Tibial artery (tissue), 4 donors: Measurements from ENCODE around the gene SPX.

Experiments
- DNase-seq, 2 donors: peaks; one replicate each; pipeline ENCODE4 v3.0.0-alpha.2; 2019
- H3K27ac ChIP-seq, 2 donors: fragments of 200-600 bp; sonication (generic) in 1 of 2; 1 replicate in 1 of 2; 2 replicates in 1 of 2; pipeline ENCODE4 v1.5.1; 2018 to 2019; ENCODE audit warnings: mild to moderate bottlenecking in 1 of 2
- H3K27me3 ChIP-seq, 2 donors: fragments of 200-600 bp; sonication (generic) in 1 of 2; one replicate each; pipeline versions ENCODE4 v1.5.1 to v1.6.0; 2016 to 2019
- H3K36me3 ChIP-seq, 3 donors: fragments of 200-600 bp; sonication (generic) in 2 of 3; one replicate each; pipeline ENCODE4 v1.5.1; 2016 to 2019; ENCODE audit warnings: mild to moderate bottlenecking in 2 of 3
- H3K4me1 ChIP-seq, 4 donors: fragments of 200-600 bp; sonication (generic) in 2 of 4; 1 replicate in 3 of 4; 2 replicates in 1 of 4; pipeline ENCODE4 v1.5.1; 2016 to 2019
- H3K4me3 ChIP-seq, 2 donors: fragments of 200-600 bp; sonication (generic) in 1 of 2; 1 replicate in 1 of 2; 2 replicates in 1 of 2; pipeline ENCODE4 v1.5.1; 2018 to 2019; ENCODE audit warnings: mild to moderate bottlenecking in 2 of 2
- H3K9me3 ChIP-seq, 3 donors: fragments of 200-600 bp; sonication (generic) in 1 of 3; one replicate each; pipeline ENCODE4 v1.5.1; 2016 to 2019
- intact Hi-C: fragments of 100-400 bp; cut with DNase I; formaldehyde crosslinking; loops from one replicate; pipeline ENCODE4 v1.15.0; 2023; ENCODE audit warnings: low total_unique reads
- TF ChIP-seq, protein P1 (sequence below), 2 experiments: fragments of 200-600 bp in 1 of 2; fragments of 450-650 bp in 1 of 2; IDR thresholded peaks; one replicate each; pipeline ENCODE4 v1.5.1; 2017 to 2019; ENCODE audit warnings: antibody characterized with exemption in 2 of 2, mild to moderate bottlenecking in 1 of 2, moderate library complexity in 1 of 2

SPX gene

DNA sequence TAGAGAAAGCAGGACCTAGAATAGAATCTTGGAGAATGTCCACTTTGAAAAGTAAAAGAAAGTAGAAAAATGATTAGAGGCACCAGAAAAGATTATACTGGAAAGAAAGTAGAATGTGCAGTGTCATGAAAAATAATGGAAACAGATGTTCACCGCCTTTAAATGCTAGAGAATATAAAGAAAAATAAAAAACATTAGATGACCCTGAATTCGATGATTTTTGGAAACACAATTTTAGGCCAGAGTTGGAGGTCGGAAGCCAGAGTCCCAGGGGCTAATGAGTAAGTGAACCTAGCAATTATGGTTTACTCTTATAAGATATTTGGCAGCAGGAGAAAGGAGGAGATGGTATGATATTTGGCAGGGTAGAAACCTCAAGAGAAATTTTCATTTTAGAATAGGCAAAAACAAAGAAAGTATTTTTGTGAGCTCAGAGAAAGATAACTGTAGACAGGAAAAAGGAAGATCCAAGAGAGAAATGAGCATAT, 40.9 kb downstream of the SPX start:
- H3K4me1 ChIP-seq: no peaks in the 10 kb centered on the region
- no peak overlapping the region for H3K4me3 ChIP-seq
- no peak overlapping the region for H3K27ac ChIP-seq
- no peaks in the 10 kb centered on the region for H3K36me3 ChIP-seq
- H3K27me3 ChIP-seq: no peaks in the 10 kb centered on the region
- H3K9me3 ChIP-seq: no peaks in the 10 kb centered on the region
- DNase-seq: no peak
- TF ChIP-seq, protein P1, sequence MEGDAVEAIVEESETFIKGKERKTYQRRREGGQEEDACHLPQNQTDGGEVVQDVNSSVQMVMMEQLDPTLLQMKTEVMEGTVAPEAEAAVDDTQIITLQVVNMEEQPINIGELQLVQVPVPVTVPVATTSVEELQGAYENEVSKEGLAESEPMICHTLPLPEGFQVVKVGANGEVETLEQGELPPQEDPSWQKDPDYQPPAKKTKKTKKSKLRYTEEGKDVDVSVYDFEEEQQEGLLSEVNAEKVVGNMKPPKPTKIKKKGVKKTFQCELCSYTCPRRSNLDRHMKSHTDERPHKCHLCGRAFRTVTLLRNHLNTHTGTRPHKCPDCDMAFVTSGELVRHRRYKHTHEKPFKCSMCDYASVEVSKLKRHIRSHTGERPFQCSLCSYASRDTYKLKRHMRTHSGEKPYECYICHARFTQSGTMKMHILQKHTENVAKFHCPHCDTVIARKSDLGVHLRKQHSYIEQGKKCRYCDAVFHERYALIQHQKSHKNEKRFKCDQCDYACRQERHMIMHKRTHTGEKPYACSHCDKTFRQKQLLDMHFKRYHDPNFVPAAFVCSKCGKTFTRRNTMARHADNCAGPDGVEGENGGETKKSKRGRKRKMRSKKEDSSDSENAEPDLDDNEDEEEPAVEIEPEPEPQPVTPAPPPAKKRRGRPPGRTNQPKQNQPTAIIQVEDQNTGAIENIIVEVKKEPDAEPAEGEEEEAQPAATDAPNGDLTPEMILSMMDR (IDR thresholded peaks at IDR 0.05): no peak
- intact Hi-C loops: no loop called here

DNA sequence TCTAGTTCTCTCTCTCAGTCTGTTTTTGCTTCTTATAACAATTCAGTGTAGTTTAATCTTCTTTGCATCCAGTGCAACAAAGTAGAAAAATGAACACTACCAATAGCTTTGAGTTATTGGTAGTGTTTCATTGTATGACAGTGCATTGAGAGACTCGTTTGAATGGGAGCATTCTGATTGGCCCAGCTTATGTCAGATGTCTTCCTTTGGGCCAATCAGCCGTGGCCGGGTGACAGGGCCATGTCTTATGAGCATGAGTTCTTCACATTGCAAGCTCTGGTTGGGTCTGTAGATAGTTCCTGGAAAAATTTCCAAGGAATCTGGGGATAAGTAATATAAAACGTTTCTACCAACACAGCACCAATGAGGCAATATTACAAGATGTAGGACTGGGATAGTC, 42.0 kb downstream of the SPX start:
- Histone ChIP-seq H3K27me3 (no peaks in the 10 kb centered on the region), H3K36me3 (no peaks in the 10 kb centered on the region), H3K9me3 (no peaks in the 10 kb centered on the region), H3K27ac (no peak overlapping the region), H3K4me3 (no peak overlapping the region), H3K4me1 (no peaks in the 10 kb centered on the region)
- intact Hi-C loops: no loop called here
- no peak for DNase-seq
- TF ChIP-seq, protein P1 (IDR thresholded peaks at IDR 0.05): no peak

DNA sequence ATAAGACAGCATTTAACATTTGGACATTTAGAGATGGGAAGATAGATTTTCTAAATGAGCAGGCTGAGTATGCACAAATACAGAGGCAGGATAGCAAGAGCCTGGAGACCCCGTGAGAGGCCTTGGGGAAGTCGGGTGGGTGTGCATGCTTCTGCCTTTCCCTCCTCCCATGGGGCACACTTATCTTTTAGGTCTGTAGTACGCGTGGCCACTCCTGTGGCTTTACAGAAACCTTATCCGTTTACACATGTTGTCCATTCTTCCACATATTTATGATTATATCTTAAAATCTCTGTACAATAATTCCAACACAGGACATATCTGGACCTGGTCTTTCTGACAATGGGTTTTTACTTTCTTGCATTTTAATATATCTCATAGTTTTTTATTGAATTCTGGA, 45.0 kb downstream of the SPX start:
- intact Hi-C loops: no loop called here
- H3K9me3 ChIP-seq: no peaks in the 10 kb centered on the region

DNA sequence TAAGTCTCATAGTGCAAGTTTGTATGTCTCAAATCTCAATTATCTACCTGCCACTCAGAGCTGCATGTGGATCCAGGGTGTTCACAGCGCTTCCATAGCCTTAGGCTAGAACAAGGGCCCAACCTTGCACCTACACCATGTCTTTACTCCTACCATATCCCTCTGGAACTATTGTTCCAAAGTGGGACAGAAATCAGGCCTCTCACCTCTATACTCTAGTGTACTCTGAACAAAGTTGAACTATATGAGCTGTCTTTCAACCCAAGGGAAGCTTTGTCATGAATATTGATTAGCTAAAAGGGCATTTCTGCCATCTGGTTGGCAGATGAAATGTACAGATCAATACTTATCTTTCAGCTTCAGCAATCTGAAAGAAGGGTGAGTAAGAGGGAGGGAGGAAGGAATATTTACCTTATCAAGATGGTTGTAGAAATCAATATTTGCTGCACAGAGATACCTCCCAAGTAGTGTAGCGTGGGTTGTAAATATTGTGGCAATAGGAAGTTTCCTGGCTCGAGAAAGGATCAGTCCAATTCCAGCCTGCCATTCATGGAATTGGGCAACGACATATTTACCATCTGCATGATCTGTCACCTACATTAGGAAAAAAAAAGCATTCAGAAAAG, 47.8 kb downstream of the SPX start:
- no peaks in the 10 kb centered on the region for H3K27me3 ChIP-seq
- H3K4me3 ChIP-seq: no peak overlapping the region
- no peaks in the 10 kb centered on the region for H3K36me3 ChIP-seq
- no peaks in the 10 kb centered on the region for H3K9me3 ChIP-seq
- H3K27ac ChIP-seq: no peak overlapping the region
- intact Hi-C loops: no loop called here
- DNase-seq: no peak
- TF ChIP-seq, protein P1 (IDR thresholded peaks at IDR 0.05): no peak
- no peaks in the 10 kb centered on the region for H3K4me1 ChIP-seq

More for the DNA sequence above, 45.0 kb downstream of the SPX start:
- Histone ChIP-seq H3K36me3 (no peaks in the 10 kb centered on the region), H3K4me1 (no peaks in the 10 kb centered on the region), H3K4me3 (no peak overlapping the region), H3K27me3 (no peaks in the 10 kb centered on the region), H3K27ac (no peak overlapping the region)
- DNase-seq: no peak
- TF ChIP-seq, protein P1 (IDR thresholded peaks at IDR 0.05): no peak

DNA sequence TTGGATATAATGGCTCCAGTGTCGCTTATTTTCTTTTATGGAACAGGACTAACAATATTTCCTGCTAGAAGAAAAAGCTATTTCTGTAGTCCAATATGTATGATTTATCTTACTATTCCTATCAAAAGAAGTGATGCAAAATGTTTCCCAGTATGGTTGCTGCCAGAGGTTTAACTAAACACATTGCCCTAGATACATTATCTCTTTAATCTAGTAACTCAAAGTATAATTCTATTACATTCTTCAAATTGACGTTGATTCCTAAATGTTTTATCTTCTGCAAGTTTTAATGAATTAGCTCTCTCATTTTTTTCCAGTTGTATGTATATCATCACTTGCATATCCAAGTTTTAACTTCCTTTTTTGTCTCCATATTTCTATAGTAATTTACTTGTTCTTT, 50.3 kb downstream of the SPX start:
- intact Hi-C loops: no loop called here
- Histone ChIP-seq H3K9me3 (no peaks in the 10 kb centered on the region), H3K36me3 (no peaks in the 10 kb centered on the region), H3K4me1 (no peaks in the 10 kb centered on the region), H3K27me3 (no peaks in the 10 kb centered on the region), H3K4me3 (no peak overlapping the region), H3K27ac (no peak overlapping the region)
- DNase-seq: no peak
- TF ChIP-seq, protein P1 (IDR thresholded peaks at IDR 0.05): no peak

DNA sequence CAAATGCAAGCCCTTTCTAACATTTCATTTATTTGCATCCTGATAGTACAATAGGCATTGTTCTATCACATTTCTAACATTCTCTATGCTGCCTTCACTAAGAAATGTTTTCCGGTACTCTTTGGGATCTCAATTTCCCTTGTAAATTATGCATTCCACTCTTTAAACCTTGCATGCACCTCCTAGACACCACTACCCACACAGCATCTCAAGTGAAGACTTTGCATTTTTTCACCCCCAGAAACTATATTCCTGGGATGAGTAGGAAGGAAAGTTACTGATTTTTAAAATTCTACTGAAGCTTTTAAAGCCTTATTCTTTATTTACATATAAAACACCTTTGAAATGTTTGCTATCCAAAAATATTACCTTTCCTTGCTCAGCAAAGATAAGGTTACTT, 51.4 kb downstream of the SPX start:
- Histone ChIP-seq H3K27ac (no peak overlapping the region), H3K9me3 (no peaks in the 10 kb centered on the region), H3K4me3 (no peak overlapping the region), H3K4me1 (no peaks in the 10 kb centered on the region), H3K36me3 (no peaks in the 10 kb centered on the region), H3K27me3 (no peaks in the 10 kb centered on the region)
- TF ChIP-seq, protein P1 (IDR thresholded peaks at IDR 0.05): no peak
- DNase-seq: no peak
- intact Hi-C loops: no loop called here
